ENCODE data around the gene SUSD3.

The SUSD3 gene

GRCh38 chr9:93052791-93053540 is 5.5 kb upstream of the SUSD3 start:
- DNase-seq (ENCODE audit: low read depth), result no peak

DNA sequence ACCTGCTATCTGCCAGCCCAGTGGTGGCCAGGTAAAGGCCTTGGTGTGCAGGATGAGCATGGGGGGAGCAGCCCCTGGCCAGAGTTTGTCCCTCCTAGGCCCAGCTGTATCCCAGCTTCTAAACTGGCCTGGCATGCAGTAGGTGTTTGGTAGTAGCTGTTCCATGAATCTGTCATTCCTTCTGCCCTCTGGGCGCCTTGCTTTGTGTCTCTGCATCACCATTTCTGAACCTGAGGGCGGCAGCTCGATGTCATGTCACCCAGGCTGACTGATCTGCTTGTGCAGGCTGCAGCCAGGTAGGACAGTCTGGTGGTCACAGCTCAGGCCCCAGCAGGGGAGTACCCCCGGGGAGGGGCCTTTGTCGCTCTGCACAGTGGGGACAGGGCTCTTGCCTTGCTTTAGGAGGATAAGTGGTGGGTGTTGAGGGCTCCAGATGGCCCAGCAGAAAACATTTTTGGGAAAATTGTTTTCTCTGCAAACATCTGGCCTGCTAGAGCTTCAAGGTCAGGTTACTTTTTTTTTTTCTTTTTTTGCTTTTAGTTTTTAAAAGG is 4.6 kb upstream of the SUSD3 start:
- no peak for DNase-seq (ENCODE audit: low read depth)

DNA sequence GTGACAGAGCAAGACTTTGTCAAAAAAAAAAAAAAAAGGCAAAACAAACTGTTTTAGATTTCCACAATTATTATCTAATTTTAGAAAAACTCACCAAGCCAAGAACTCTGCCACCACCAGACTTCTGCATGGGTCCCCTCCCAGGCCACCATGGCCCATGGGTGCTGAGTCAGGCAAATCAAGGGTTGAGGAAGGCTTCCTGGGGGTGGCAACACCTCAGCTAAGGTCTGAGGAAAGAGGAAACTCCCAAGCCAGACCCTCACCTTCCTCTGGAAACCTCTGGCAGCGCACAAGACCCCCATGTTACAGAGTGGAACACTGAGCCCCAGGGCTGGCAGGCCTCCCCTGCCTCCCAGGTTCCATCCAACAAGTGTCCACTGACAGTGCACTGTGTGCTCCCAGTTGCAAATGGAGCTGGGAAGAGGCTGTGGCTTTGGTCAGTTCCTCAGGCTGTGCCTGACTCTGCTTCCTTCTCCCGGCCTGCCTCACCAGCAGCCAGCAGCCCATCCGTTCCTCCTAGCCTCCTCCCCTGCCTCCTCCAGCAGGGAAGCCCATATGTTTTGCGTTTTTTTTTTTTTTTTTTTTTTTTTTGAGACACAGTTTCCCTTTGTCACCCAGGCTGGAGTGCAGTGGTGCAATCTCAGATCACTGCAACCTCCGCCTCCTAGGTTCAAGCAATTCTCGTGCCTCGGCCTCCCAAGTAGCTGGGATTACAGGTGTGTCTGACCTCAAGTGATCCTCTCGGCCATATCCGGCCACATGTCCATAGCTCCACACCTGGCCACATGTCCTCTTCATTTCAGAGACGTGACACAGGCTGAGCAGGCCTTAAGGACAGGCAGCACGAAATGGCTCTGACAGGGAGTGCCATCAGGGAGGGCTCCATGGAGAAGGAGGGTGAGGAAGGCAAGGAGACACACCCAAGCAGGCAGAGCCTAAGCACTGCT is 3.5 kb upstream of the SUSD3 start:
- no peak for DNase-seq (ENCODE audit: low read depth)

GRCh38 chr9:93057042-93057702 is 1.3 kb upstream of the SUSD3 start:
- DNase-seq (ENCODE audit: low read depth), result no peak

DNA sequence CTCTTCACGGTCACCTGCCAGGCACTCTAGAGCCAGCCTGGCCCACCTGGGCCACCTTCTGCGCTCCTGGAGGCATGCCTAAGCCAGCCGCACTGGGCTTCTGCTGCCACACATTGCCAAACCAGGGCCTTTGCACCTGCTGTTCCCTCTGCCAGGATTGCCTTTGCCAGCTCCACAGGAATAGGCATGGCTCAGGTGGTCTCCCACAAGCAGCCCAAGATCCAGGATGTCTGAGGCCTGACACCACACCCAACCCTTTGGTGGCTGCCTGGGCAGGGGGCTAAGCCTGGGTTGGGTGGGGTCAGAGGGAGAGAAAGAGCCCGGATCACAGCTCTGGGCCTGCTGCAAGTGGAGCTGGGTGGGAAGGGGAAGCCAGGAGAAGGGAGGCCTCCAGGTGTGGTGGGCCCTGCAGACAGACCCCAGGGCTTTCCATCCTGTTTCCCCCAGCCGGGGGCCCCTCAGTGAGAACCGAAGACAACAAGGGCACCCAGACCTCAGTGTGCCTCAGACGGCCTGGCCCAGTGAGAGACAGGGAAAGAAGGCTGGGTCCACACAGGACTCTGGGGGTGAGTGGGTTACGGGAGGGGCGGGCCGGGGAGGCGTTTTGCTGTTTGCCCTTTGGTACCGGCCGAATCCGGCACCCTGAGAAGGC is 672 bp upstream of the SUSD3 start:
- no peak for DNase-seq (ENCODE audit: low read depth)

- no peak for DNase-seq (ENCODE audit: low read depth)
These were observed 662 bp downstream of the SUSD3 start for GRCh38 chr9:93059011-93059714.

- DNase-seq (ENCODE audit: low read depth), result no peak
These were observed 1.4 kb downstream of the SUSD3 start for GRCh38 chr9:93059715-93060578.

GRCh38 chr9:93060746-93061259 is 2.3 kb downstream of the SUSD3 start:
- no peak for DNase-seq (ENCODE audit: low read depth)

- no peak for DNase-seq (ENCODE audit: low read depth)
These were observed 2.8 kb downstream of the SUSD3 start for GRCh38 chr9:93061260-93061751.

DNA sequence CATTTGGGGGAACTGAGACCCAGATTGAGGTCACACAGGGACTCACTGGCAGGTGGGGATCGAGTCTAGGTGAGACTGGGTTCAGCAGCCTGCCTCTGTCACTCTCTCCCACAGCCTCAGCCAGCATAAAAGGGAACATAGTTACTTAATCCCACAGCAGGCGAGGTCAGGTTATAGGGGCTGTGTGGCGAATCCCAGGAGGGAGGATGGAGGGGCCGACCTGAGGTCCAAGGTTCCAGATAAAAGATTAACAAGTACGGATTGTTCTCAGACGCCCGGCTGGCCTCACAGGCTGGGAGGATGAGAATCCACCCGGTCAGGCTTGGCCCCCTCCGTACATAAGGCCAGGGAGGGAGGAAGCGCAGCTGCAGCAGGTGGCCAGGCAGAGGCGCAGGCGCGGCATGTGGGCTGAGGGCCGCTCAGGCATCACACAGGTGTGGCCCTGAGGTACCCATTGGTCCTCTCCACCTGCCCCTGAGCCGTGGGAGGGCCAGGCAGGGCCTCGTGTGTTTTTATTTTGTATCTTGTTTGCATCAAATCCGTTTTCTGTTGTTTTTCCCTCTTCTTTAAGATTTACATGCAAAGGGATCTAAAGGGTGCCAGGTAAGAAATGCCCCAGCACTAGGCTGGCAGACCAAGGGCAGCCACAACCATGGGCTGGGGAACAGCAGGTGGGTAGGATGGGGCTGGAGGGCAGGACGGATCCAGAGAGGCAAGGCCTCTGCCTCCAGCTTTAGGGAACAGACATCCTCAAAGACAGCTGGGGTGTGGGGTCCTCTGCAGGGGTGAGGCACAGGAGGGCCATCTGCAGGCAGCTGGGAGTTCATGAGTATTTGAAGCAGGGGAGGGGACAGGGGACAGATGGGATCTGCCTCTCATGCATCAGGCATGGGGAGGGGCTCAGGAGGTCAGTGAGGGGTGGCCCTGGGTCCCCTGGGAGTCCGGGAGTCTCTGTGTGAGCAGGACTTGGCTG is 3.6 kb downstream of the SUSD3 start:
- no peak for DNase-seq (ENCODE audit: low read depth)

GRCh38 chr9:93064392-93065134 is 6.1 kb downstream of the SUSD3 start:
- no peak for DNase-seq (ENCODE audit: low read depth)

- DNase-seq (ENCODE audit: low read depth), result no peak
These were observed 6.7 kb downstream of the SUSD3 start for GRCh38 chr9:93065135-93065720.

DNA sequence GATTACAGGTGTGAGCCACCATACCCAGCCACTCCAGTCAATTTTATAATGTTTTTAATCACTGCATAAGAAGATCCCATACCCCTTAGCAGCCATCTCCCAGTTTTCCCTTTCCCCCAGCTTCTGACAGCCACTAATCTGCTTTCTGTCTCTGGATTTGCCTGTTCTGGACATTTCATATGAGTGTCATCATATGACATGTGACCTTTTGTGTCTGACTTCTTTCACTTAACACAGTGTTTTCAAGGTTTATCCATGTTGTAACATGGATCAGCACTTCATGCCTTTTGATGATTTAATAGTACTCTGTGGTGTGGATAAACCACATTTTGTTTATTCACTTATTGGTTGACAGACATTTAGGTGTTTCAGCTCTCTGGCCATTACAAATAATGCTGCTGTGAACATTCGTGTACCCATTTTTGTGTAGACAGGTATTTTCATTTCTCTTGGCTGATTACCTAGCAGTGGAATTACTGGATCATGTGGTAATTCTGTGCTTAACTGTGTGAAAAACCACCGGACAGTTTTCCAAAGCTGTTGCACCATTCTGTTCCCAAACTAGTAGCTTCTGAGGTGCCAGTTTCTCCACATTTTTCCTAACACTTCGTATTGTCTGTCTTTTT is 8.6 kb downstream of the SUSD3 start:
- DNase-seq (ENCODE audit: low read depth), result no peak

DNA sequence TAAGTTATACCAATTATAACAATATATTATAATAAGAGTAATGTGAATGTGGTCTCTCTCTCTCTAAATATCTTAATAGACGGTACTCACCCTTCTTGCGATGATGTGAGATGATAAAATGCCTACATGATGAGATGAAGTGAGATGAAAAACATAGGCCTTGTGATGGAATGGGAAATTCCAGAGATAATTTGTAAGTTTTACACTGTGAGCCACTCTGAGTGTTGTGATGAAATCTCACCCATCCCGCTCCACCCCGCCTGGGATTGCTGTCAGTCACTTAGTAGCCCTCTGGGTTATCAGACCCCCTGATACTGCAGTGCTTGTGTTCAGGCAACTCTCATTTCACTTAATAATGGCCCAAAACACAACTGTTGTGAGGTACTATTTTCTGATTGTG is 10.5 kb downstream of the SUSD3 start:
- DNase-seq (ENCODE audit: low read depth), result no peak

- no peak for DNase-seq (ENCODE audit: low read depth)
These were observed 13.0 kb downstream of the SUSD3 start for GRCh38 chr9:93071464-93071863.

- DNase-seq (ENCODE audit: low read depth), result peak; percentile 45
These were observed 13.9 kb downstream of the SUSD3 start for GRCh38 chr9:93072383-93072795.

Data from fibroblast of gingiva (primary cell).